ENCODE data around the gene ENPP1.

DNA sequence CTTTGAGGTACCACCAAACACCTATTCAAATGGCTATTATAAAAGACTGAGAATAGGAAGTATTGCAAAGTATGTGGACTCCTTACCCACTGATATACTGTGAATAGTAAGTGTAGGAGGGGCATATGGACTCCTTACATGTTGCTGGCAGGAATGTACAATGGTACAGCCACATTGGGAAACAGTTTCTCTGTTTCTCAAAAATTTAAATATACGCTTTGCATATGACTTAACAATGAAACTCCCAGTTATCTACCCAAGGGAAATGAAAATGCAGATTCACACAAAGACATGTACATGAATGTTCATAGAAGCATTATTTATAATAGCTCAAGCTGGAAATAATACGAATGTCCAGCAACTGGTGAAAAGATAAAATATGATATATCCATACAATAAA, 5.5 kb upstream of the ENPP1 start:
- TF ChIP-seq EZH2phosphoT487 (IDR thresholded peaks at IDR 0.05; ENCODE audit: insufficient read depth, low read depth) (no peak), EZH2 (IDR thresholded peaks at IDR 0.05; ENCODE audit: insufficient read depth, poor library complexity, severe bottlenecking) (no peak)
